Fibroblast of mammary gland (primary cell): Measurements from ENCODE around the gene TTC27.

ENCODE experiments used
- DNase-seq: peaks from one replicate; pipeline ENCODE4 v3.0.0-alpha.2; 2010; ENCODE audit warnings: low read depth
- H3K4me3 ChIP-seq: 2 replicates; pipeline ENCODE4 v1.5.1; 2011; ENCODE audit warnings: low read depth, mild to moderate bottlenecking, low read length, moderate library complexity; ENCODE audit not compliant: control insufficient read depth
- TF ChIP-seq, protein P1 (sequence below): conservative IDR thresholded peaks from 2 replicates; pipeline ENCODE4 v1.5.1; 2011; ENCODE audit warnings: low read depth, low read length, inconsistent platforms; ENCODE audit not compliant: control insufficient read depth, insufficient read depth

Gene TTC27

DNA sequence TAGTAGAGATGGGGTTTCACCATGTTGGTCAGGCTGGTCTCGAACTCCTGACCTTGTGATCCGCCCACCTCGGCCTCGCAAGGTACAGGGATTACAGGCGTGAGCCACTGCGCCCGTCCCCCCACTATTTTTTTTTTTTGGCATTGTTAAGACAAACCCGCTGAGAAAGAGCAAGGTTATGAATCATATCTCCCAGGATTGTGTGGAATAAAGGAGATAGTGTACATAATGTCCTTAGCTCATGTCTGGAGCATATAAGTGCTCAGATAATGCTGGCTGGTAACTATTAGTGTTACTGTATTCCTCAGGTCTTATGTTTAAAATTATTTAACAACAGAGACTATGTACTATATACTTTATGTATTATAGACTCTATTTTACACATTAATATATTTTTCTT lies 36.0 kb downstream of the TTC27 start:
- no peak overlapping the region for H3K4me3 ChIP-seq
- TF ChIP-seq, protein P1, sequence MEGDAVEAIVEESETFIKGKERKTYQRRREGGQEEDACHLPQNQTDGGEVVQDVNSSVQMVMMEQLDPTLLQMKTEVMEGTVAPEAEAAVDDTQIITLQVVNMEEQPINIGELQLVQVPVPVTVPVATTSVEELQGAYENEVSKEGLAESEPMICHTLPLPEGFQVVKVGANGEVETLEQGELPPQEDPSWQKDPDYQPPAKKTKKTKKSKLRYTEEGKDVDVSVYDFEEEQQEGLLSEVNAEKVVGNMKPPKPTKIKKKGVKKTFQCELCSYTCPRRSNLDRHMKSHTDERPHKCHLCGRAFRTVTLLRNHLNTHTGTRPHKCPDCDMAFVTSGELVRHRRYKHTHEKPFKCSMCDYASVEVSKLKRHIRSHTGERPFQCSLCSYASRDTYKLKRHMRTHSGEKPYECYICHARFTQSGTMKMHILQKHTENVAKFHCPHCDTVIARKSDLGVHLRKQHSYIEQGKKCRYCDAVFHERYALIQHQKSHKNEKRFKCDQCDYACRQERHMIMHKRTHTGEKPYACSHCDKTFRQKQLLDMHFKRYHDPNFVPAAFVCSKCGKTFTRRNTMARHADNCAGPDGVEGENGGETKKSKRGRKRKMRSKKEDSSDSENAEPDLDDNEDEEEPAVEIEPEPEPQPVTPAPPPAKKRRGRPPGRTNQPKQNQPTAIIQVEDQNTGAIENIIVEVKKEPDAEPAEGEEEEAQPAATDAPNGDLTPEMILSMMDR: no peak
- DNase-seq: peak; percentile 38

DNA sequence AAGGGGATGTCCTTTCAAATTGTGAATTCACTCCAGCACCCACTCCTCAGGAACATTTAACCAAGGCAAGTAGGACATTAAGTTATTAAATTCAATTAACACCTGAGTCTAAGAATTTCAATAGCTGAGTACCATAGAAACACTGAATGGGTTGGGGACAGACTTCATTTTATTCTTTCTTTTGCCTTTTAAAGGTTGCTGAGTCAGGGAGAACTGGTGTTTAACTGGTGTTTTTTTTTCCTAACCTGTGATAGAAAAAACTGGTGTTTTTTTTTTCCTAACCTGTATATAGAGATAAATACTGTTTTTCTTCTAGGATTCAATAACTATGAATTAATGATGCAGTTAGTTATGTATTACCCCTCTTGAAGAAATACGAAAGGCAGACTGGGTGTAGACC lies 38.9 kb downstream of the TTC27 start:
- TF ChIP-seq, protein P1: no peak
- DNase-seq: no peak
- H3K4me3 ChIP-seq: no peak overlapping the region

DNA sequence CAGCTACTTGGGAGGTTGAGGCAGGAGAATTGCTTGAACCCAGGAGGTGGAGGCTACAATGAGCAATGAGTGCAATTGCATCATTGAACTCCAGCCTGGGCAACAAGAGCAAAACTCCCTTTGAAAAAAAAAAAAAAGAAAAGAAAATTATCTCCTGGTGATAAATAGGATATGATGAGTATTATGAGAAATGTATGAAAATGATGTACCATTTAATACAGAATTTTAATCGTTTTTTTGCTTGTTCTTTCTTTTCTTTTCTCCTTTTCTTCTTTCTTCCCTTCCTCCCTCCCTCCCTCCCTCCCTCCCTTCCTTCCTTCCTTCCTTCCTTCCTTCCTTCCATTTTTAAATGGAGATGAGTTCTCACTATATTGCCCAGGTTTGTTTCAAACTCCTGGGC lies 40.4 kb downstream of the TTC27 start:
- TF ChIP-seq, protein P1: no peak
- no peak for DNase-seq
- H3K4me3 ChIP-seq: no peak overlapping the region

DNA sequence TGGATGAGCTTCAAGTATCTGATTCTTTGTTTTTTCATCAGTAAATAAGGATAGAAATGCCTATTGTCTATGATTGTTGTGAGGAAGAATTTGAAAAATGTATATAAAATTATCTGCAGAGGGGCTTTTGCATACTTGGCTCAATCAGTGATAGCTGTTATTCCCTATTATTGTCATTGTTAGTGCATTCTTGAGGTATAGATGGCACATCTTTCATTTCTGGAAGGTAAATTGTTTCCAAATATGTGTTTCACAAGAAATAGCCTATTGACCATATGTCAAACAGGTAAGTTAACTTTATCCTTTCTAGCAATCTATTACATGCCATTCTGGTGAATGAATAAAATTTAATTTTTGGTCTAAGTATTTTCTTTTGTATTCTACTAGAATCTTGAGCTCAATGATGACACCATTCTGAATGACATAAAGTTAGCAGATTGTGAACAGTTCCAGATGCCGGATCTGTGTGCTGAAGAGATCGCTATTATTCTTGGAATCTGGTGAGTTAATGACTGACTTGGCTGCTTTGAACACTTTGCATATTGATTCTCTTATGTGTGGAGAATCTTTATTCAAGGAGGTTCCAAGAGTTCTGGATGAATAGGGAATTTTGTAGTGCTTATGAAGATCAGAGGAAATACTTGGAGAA lies 44.2 kb downstream of the TTC27 start:
- peak; percentile 27 for DNase-seq

DNA sequence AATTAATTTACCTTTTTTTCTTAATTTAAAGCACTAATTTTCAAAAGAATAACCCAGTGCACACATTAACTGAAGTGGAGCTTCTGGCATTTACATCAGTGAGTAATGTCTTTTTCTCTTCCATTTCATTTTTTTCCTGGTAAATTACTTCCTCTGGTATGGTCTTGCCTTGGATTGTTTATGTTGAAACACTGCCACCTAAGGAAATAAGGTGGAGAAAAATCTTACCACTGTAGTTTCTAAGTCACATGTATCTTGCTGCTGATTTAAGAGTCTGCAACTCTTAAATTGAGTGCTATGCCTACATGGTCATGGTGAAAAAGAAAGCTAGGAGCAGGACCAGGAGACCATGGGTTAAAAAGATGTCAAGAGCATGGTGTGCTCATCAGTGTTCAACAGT lies 51.0 kb downstream of the TTC27 start:
- H3K4me3 ChIP-seq: no peak overlapping the region
- TF ChIP-seq, protein P1: no peak
- peak; percentile 47 for DNase-seq

More for the DNA sequence above, 44.2 kb downstream of the TTC27 start:
- no peak overlapping the region for H3K4me3 ChIP-seq
- TF ChIP-seq, protein P1: no peak

DNA sequence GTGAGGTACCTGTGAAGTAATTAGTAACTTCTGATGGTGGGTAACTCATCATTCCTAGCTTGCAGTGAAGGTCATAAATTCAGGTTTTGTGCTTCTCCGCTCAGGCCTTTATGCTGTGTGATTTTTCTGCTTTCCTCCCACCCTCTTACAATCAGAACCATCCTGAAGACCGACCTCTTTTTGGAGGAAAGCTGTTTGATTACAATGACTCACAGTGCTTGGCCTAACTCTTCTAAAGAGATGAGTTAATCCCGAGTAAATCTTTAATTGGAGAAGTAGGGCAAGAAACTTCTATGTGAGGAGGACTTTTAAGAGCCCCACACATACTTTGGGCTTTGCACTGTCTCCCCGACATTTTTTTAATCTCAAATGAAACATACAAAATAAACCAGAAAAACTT lies 53.1 kb downstream of the TTC27 start:
- no peak overlapping the region for H3K4me3 ChIP-seq
- TF ChIP-seq, protein P1: no peak
- DNase-seq: peak; percentile 38

DNA sequence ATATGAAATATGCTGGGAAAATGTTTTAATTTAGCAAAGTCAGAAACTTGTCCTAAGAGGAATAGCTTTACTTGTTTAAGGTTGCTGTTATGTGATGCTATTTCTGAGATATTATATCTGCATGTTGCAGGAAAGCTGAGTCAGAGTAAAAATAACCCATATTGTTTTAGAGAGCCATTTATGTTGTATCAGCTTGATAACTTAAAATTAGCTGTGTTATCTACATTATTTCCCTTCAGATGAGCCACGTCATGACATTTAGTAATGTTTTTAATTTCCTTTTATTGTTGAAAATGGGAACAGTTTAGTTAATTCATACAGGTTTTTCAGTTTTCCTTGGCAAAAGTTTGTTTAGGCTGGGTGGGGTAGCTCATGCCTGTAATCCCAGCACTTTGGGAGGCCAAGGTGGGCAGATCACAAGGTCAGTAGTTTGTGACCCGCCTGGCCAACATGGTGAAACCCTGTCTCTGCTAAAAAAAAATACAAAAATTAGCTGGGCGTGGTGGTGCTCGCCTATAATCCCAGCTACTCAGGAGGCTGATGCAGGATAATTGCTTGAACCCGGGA lies 55.8 kb downstream of the TTC27 start:
- no peak overlapping the region for H3K4me3 ChIP-seq
- TF ChIP-seq, protein P1: no peak
- DNase-seq: no peak
